Muscle of leg (tissue), 11 donors: ENCODE results near the gene PPP3CA. TPM values are rescaled to one million over a fixed set of nuclear protein-coding genes. Genes with fewer than 3 reads are reported as not detected.

ENCODE experiments used
- DNase-seq: peaks from one replicate; pipeline ENCODE4 v3.0.0; 2013
- H3K27ac ChIP-seq: one replicate; pipeline ENCODE4 v1.5.1; 2013; ENCODE audit warnings: mild to moderate bottlenecking, low read length, control low read depth
- H3K27me3 ChIP-seq: one replicate; pipeline ENCODE4 v1.6.1; 2013; ENCODE audit warnings: low read length; ENCODE audit not compliant: control insufficient read depth, insufficient read depth
- H3K36me3 ChIP-seq: one replicate; pipeline ENCODE4 v1.6.1; 2013; ENCODE audit warnings: low read length; ENCODE audit not compliant: control insufficient read depth, insufficient read depth
- H3K4me1 ChIP-seq: one replicate; pipeline ENCODE4 v1.6.1; 2013; ENCODE audit warnings: low read length; ENCODE audit not compliant: control insufficient read depth, insufficient read depth
- H3K4me3 ChIP-seq: one replicate; pipeline ENCODE4 v1.5.1; 2013; ENCODE audit warnings: low read length, control low read depth
- H3K9me3 ChIP-seq: replicated peaks from 2 replicates; pipeline ENCODE4 v1.6.1; 2013; ENCODE audit warnings: low read depth, low read length; ENCODE audit not compliant: control insufficient read depth
- WGBS: methylation state at CpG from one replicate; pipeline ENCODE4 v1.1.5; 2013; ENCODE audit warnings: missing lambda C conversion rate; ENCODE audit not compliant: insufficient coverage; 5-methylcytosine and 5-hydroxymethylcytosine counted together
- polyA plus RNA-seq, 8 donors: library from polyadenylated mRNA; unstranded; fragments of 120-200 nt; gene quantifications; one replicate each; pipeline versions ENCODE4 v1.2.1 to v1.2.3, GENCODE V29; 2013; ENCODE audit warnings: inconsistent platforms in 1 of 8, low replicate concordance in 1 of 8; ENCODE audit not compliant: insufficient read length in 8 of 8, insufficient read depth in 1 of 8
- total RNA-seq: library from RNA; stranded (reverse); fragments of 120-200 nt; gene quantifications from one replicate; pipeline ENCODE4 v1.2.4, GENCODE V29; 2013

The PPP3CA gene
- total and polyA plus RNA-seq, 9 donors: 18.2 to 41.9 (median 29.9) TPM

- no peaks in the 10 kb centered on the region for H3K27me3 ChIP-seq
- no peaks in the 10 kb centered on the region for H3K4me1 ChIP-seq
- H3K27ac ChIP-seq: no peak overlapping the region
- H3K9me3 ChIP-seq: no peaks in the 10 kb centered on the region
- DNase-seq: no peak
- no peaks in the 10 kb centered on the region for H3K36me3 ChIP-seq
- WGBS: no CpG with 5 or more reads among the region's 6 CpGs
- H3K4me3 ChIP-seq: no peak overlapping the region
Measured at GRCh38 chr4:101050088-101050836, 297.1 kb downstream of the PPP3CA start.

GRCh38 chr4:101049549-101050001 lies 297.8 kb downstream of the PPP3CA start:
- no peak overlapping the region for H3K4me3 ChIP-seq
- no peaks in the 10 kb centered on the region for H3K27me3 ChIP-seq
- DNase-seq: no peak
- no peaks in the 10 kb centered on the region for H3K9me3 ChIP-seq
- no peaks in the 10 kb centered on the region for H3K36me3 ChIP-seq
- WGBS: 67% methylated on average over 1 of the region's 5 CpGs
- H3K27ac ChIP-seq: no peak overlapping the region
- H3K4me1 ChIP-seq: no peaks in the 10 kb centered on the region

GRCh38 chr4:101044766-101045165 lies 302.6 kb downstream of the PPP3CA start:
- no peaks in the 10 kb centered on the region for H3K4me1 ChIP-seq
- WGBS: no CpG with 5 or more reads among the region's 1 CpG
- DNase-seq: no peak
- no peaks in the 10 kb centered on the region for H3K36me3 ChIP-seq
- H3K27ac ChIP-seq: no peak overlapping the region
- H3K27me3 ChIP-seq: no peaks in the 10 kb centered on the region
- H3K4me3 ChIP-seq: no peak overlapping the region
- H3K9me3 ChIP-seq: no peaks in the 10 kb centered on the region

- Histone ChIP-seq H3K9me3 (no peaks in the 10 kb centered on the region), H3K27me3 (no peaks in the 10 kb centered on the region), H3K27ac (no peak overlapping the region), H3K4me1 (no peaks in the 10 kb centered on the region), H3K36me3 (no peaks in the 10 kb centered on the region), H3K4me3 (no peak overlapping the region)
- no CpG with 5 or more reads among the region's 1 CpG for WGBS
- DNase-seq: peak; percentile 40
Measured at GRCh38 chr4:101042847-101043246, 304.5 kb downstream of the PPP3CA start.

DNA sequence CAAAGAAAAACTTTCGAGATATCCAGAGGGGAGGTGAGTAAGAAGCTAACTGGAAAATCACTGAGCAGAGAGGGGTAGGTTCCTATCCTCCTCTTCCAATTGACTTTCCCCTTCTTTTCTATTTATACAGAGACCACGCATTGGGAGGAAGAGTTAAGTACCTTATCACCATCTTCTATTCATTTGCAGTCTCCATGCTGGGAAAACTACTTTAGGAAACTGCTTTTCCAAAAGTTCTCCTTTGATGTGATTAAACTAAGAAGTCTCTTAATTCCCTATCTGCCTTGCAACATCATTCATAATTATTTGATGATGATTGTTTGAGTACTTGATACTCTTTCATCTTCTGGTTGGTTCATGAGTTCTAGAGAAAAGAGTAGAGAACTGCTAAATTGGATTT lies 306.6 kb downstream of the PPP3CA start:
- Histone ChIP-seq H3K36me3 (no peaks in the 10 kb centered on the region), H3K4me1 (no peaks in the 10 kb centered on the region), H3K27me3 (no peaks in the 10 kb centered on the region), H3K9me3 (no peaks in the 10 kb centered on the region), H3K4me3 (no peak overlapping the region), H3K27ac (no peak overlapping the region)
- DNase-seq: no peak
- WGBS: no CpG with 5 or more reads among the region's 2 CpGs

- WGBS: 100% methylated on average over 3 of the region's 5 CpGs
- no peak for DNase-seq
- Histone ChIP-seq H3K27me3 (no peaks in the 10 kb centered on the region), H3K4me1 (no peaks in the 10 kb centered on the region), H3K36me3 (no peaks in the 10 kb centered on the region), H3K9me3 (no peaks in the 10 kb centered on the region), H3K4me3 (no peak overlapping the region), H3K27ac (no peak overlapping the region)
Measured at GRCh38 chr4:101039367-101039766, 308.0 kb downstream of the PPP3CA start.

- DNase-seq: no peak
- H3K27me3 ChIP-seq: no peaks in the 10 kb centered on the region
- no peaks in the 10 kb centered on the region for H3K36me3 ChIP-seq
- no CpG with 5 or more reads among the region's 1 CpG for WGBS
- no peak overlapping the region for H3K4me3 ChIP-seq
- H3K27ac ChIP-seq: no peak overlapping the region
- H3K9me3 ChIP-seq: no peaks in the 10 kb centered on the region
- no peaks in the 10 kb centered on the region for H3K4me1 ChIP-seq
Measured at GRCh38 chr4:101037938-101038413, 309.4 kb downstream of the PPP3CA start.

DNA sequence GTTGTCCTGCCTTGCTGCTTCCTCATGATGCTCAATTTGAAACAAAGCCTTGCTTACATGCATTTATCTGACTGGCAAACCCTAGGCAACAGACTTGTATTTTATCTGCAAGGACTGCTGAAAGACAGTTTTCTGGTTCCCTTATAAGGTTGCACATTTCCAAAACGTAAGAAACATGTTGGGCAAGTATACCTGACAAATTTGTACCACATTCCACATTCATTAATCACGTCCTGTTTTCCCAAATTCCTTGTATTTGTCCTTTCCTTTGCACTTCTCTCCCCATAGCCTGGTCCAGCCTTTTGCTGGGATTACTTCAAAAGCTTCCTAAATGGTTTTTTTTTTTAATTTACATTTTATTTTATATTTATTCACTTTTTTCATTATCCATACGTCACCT lies 310.1 kb downstream of the PPP3CA start:
- Histone ChIP-seq H3K4me1 (no peaks in the 10 kb centered on the region), H3K4me3 (no peak overlapping the region), H3K27ac (no peak overlapping the region), H3K9me3 (no peaks in the 10 kb centered on the region), H3K27me3 (no peaks in the 10 kb centered on the region), H3K36me3 (no peaks in the 10 kb centered on the region)
- no CpG with 5 or more reads among the region's 3 CpGs for WGBS
- no peak for DNase-seq

DNA sequence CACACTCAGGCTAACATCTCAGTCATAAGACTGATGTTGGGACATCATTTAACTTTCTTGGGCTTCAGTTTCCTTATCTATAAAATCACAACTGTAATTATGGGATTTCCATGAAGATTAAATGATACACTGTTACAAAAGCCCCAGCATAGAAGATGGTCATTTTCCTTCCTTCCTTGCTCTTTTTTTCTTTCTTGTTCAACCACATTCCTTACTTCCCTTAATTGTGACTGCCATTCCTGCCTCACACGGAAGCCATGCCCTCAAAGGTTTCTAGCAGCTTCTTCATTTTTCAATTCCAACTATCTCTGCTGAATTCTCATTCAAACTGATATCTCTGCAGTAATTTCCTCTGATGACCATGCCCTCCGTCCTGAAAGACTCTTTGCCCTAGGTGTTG lies 311.8 kb downstream of the PPP3CA start:
- whole genome bisulfite sequencing: 75% methylated on average over 1 of the region's 2 CpGs
- H3K4me1 ChIP-seq: no peaks in the 10 kb centered on the region

GRCh38 chr4:101033986-101034385 lies 313.3 kb downstream of the PPP3CA start:
- Histone ChIP-seq H3K4me3 (no peak overlapping the region), H3K4me1 (no peaks in the 10 kb centered on the region), H3K27ac (no peak overlapping the region), H3K36me3 (peaks cover 4% of the 10 kb centered on the region), H3K27me3 (no peaks in the 10 kb centered on the region), H3K9me3 (no peaks in the 10 kb centered on the region)
- DNase-seq: no peak
- 96% methylated on average over 2 of the region's 3 CpGs for WGBS

More for the DNA sequence above, 311.8 kb downstream of the PPP3CA start:
- no peak overlapping the region for H3K4me3 ChIP-seq
- no peak for DNase-seq
- peaks cover 4% of the 10 kb centered on the region for H3K36me3 ChIP-seq
- no peak overlapping the region for H3K27ac ChIP-seq
- H3K27me3 ChIP-seq: no peaks in the 10 kb centered on the region
- no peaks in the 10 kb centered on the region for H3K9me3 ChIP-seq
